ENCODE data around the gene HHLA2. TPM values are rescaled to one million over a fixed set of nuclear protein-coding genes. Genes with fewer than 3 reads are reported as not detected.
"Not testable (repeated sequence)": the region's sequence is repeated elsewhere in the genome, so short reads cannot be mapped to it uniquely, and the experiment has no call there.

Gene HHLA2
- total RNA-seq, 2 donors from 2014 or later = 2.1 TPM; not detected in 1

DNA sequence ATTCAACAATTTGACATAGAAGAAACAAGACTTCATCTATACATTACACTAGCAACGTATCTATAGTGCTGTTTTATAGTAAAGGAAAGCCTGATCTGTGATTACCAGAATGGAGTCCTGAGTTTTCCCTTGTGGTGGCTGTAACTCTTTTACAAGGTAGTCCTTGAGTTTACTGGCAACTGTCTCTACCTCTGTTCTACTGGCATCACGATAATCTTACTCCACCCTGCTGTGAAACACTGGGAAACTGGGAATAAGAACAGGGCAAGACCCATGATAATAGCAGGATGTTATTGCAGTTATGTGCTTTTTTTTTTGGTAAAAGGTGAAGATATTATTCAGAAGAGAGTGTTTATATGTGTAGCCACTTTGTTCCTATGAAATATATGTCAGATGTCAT is 12.4 kb upstream of the HHLA2 start:
- H3K27ac ChIP-seq = no peak overlapping the region
- peaks cover under 1% of the 10 kb centered on the region for H3K4me1 ChIP-seq
- no peak overlapping the region for H3K4me3 ChIP-seq
- 76 to 82% methylated on average over 2 of the region's 2 CpGs for WGBS, 2 donors
- H3K36me3 ChIP-seq (replicated peaks in 1 of 2; ENCODE audit: insufficient read depth in 1 of 2, low read depth in 2 of 2) = no peaks in the 10 kb centered on the region
- intact Hi-C loops (cut with DNase I) = no loop called here
- ATAC-seq (no peak), DNase-seq (no peak)
- H3K27me3 ChIP-seq = no peaks in the 10 kb centered on the region
- no peaks in the 10 kb centered on the region for H3K9me3 ChIP-seq
- TF ChIP-seq CTCF (IDR thresholded peaks at IDR 0.05) (no peak), POLR2A (IDR thresholded peaks at IDR 0.05) (no peak)

GRCh38 chr3:108285176-108285575 is 11.2 kb upstream of the HHLA2 start:
- no peak overlapping the region for H3K27ac ChIP-seq
- DNase-seq (no peak), ATAC-seq (no peak)
- H3K4me1 ChIP-seq = peaks cover 10% of the 10 kb centered on the region
- no peaks in the 10 kb centered on the region for H3K9me3 ChIP-seq
- TF ChIP-seq POLR2A (IDR thresholded peaks at IDR 0.05) = no peak
- TF ChIP-seq CTCF (IDR thresholded peaks at IDR 0.05) = no peak
- 80 to 86% methylated on average over 1 of the region's 1 CpG for WGBS, 2 donors
- intact Hi-C loops (cut with DNase I) = no loop called here
- H3K4me3 ChIP-seq = no peak overlapping the region
- no peaks in the 10 kb centered on the region for H3K27me3 ChIP-seq
- H3K36me3 ChIP-seq (replicated peaks in 1 of 2; ENCODE audit: insufficient read depth in 1 of 2, low read depth in 2 of 2) = no peaks in the 10 kb centered on the region

GRCh38 chr3:108287146-108287545 is 9.2 kb upstream of the HHLA2 start:
- ATAC-seq (no peak), DNase-seq (no peak)
- Histone ChIP-seq H3K9me3 (no peaks in the 10 kb centered on the region), H3K27me3 (no peaks in the 10 kb centered on the region), H3K36me3 (replicated peaks in 1 of 2; ENCODE audit: insufficient read depth in 1 of 2, low read depth in 2 of 2) (no peaks in the 10 kb centered on the region), H3K4me1 (peaks cover 10% of the 10 kb centered on the region), H3K4me3 (no peak overlapping the region), H3K27ac (no peak overlapping the region)
- WGBS, 2 donors = 0% methylated on average over 1 of the region's 1 CpG
- no peak for TF ChIP-seq CTCF (IDR thresholded peaks at IDR 0.05)
- TF ChIP-seq POLR2A (IDR thresholded peaks at IDR 0.05) = no peak
- intact Hi-C loops (cut with DNase I) = no loop called here

GRCh38 chr3:108288193-108288592 is 8.2 kb upstream of the HHLA2 start:
- H3K9me3 ChIP-seq; DNase-seq; ATAC-seq; H3K36me3 ChIP-seq (replicated peaks in 1 of 2; ENCODE audit: insufficient read depth in 1 of 2, low read depth in 2 of 2); H3K4me3 ChIP-seq; H3K27ac ChIP-seq; H3K27me3 ChIP-seq; intact Hi-C loops (cut with DNase I); H3K4me1 ChIP-seq: not testable (repeated sequence)
- WGBS, 2 donors = 94 to 97% methylated on average over 6 of the region's 6 CpGs

GRCh38 chr3:108289159-108289558 is 7.2 kb upstream of the HHLA2 start:
- intact Hi-C loops (cut with DNase I) = no loop called here
- Histone ChIP-seq H3K36me3 (replicated peaks in 1 of 2; ENCODE audit: insufficient read depth in 1 of 2, low read depth in 2 of 2) (no peaks in the 10 kb centered on the region), H3K9me3 (no peaks in the 10 kb centered on the region), H3K27ac (peak overlapping the region in 1 of 4 donors; percentile 16), H3K27me3 (no peaks in the 10 kb centered on the region), H3K4me1 (peaks cover 10% of the 10 kb centered on the region), H3K4me3 (no peak overlapping the region)
- DNase-seq (peak in 2 of 4 donors; percentile 28 to 41), ATAC-seq (peak; percentile 78)
- no peak for TF ChIP-seq CTCF (IDR thresholded peaks at IDR 0.05)
- TF ChIP-seq POLR2A (IDR thresholded peaks at IDR 0.05) = no peak
- 16 to 25% methylated on average over 2 of the region's 2 CpGs for WGBS, 2 donors

Measured in body of pancreas (tissue), 4 donors.